HL-60 (cell line): ENCODE measurements around the gene FERMT3.

ENCODE experiments used
- POLR2AphosphoS5 ChIP-seq: IDR thresholded peaks from 2 replicates; pipeline ENCODE4 v1.6.1; 2012; ENCODE audit warnings: low read depth
- TF ChIP-seq, protein P1 (sequence below): IDR thresholded peaks from one replicate; pipeline ENCODE4 v1.5.1; 2011; ENCODE audit warnings: low read length, control low read depth, inconsistent platforms; ENCODE audit not compliant: insufficient read depth

GRCh38 chr11:64186492-64187165 lies 19.9 kb upstream of the FERMT3 start:
- TF ChIP-seq, protein P1, sequence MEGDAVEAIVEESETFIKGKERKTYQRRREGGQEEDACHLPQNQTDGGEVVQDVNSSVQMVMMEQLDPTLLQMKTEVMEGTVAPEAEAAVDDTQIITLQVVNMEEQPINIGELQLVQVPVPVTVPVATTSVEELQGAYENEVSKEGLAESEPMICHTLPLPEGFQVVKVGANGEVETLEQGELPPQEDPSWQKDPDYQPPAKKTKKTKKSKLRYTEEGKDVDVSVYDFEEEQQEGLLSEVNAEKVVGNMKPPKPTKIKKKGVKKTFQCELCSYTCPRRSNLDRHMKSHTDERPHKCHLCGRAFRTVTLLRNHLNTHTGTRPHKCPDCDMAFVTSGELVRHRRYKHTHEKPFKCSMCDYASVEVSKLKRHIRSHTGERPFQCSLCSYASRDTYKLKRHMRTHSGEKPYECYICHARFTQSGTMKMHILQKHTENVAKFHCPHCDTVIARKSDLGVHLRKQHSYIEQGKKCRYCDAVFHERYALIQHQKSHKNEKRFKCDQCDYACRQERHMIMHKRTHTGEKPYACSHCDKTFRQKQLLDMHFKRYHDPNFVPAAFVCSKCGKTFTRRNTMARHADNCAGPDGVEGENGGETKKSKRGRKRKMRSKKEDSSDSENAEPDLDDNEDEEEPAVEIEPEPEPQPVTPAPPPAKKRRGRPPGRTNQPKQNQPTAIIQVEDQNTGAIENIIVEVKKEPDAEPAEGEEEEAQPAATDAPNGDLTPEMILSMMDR, result no peak
- no peak for TF ChIP-seq POLR2AphosphoS5
